Stimulated activated CD4-positive, alpha-beta T cell treated with anti-CD3 and anti-CD28 coated beads, Interleukin-4, amount 100 ng/mL, for 4 hours (primary cell): ENCODE measurements around the gene TTC39A.
"Not testable (repeated sequence)": the region's sequence is repeated elsewhere in the genome, so short reads cannot be mapped to it uniquely, and the experiment has no call there.

Experiments used
- DNase-seq, 2 experiments: peaks; one replicate each; pipeline ENCODE4 v3.0.0-alpha.2; 2020

Gene TTC39A

DNA sequence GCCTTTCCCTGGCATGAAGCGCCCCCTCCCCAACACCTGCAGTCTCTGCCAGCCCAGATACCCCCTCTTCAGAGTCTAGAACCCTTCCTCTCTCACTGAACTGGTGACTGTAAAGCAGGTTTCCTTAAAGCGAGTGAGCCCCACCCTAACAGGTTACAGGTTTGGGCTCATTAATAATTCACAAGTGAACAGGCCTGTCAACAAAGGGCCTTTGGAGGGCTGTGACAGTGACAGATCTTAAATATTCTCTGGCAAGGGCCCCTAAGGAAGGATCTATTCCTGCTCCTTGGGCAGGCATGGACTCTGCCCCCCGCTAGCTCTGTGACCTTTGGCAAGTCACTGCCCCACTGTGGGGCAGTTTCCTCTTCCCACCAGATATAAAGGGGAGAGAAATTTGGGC, 5.6 kb upstream of the TTC39A start:
- DNase-seq = no peak

DNA sequence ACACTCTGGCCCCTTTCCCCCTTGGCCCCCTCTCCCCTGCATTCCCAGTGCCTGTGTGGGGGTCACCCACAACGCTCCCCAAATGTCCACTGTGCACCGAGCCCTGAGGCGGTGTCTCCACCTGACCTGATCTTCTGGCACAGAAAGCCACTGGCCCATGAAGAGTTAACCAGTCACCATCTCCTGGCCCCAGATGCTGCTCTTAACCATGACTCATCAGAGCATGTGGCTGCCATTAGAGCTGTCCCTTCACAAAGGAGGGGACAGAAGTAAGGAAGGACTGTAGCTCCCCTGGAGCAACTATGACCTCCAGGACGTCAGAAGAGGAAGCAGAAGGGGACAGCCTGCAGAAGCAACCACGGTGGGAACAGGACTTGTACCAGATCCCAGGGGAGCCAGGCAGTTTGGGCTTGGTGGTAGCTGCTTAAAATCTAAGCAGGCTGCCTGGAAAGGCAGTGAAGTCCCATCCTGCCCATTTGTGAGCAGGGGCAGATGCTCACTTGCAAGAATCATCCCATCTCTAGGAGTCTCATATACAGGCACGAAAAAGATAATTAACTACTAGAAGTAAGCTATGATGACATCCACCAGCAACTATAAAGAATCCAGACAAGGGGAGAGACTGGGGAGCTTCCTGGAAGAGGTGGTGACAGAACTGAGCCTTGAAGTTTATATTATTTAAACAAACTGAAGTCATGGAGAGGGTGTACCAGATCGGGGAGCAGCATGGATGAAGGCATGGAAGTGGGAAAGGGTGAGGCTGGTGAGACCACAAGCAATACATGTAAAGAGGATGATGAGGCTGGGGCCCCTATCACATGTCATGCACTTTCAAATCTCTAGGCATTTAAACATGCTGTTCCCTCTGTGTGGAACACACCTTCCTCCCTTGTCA, 1.1 kb upstream of the TTC39A start:
- DNase-seq = no peak

DNA sequence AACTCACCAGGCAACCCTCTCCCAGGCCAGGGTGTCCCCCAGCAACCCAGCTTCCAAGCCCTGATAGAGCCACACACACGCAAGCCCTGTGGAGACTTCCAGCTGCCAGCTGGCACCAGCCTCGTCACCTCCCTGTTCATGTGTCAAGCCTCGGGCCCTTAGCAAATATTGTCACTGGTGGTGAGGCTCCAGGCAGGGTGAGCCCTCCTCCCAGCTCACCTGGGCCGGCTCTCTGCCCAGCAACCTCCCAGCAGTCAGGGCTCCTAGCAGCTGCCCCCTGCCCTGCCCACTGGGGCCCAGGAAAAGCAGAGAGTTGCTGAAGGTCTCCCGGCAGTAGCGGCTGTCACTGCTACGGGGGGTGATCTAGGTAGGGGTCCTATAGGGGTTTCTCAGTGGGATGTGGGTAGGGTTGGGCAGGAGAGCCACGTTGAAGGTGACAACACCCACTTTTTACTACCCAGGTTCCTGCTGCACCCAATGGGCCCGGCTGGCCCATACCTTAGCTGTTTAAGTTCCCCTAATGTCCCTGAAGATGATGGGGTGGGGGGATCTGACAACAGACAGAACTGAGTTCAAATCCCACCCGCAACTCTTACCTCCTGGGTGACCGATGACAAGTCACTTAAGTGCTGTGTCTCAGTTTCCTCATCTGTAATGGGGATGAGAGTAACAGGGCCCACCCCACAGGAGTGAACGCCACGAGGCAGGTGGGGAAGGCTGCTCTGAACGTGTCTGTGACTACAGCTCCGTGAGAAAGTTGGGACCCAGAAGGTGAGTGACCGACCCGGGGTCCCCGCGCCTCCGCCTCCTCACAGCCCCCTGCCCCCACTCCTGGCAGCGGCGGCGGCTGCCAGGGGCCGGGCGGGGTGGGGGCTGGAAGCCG, 678 bp downstream of the TTC39A start:
- DNase-seq = no peak

DNA sequence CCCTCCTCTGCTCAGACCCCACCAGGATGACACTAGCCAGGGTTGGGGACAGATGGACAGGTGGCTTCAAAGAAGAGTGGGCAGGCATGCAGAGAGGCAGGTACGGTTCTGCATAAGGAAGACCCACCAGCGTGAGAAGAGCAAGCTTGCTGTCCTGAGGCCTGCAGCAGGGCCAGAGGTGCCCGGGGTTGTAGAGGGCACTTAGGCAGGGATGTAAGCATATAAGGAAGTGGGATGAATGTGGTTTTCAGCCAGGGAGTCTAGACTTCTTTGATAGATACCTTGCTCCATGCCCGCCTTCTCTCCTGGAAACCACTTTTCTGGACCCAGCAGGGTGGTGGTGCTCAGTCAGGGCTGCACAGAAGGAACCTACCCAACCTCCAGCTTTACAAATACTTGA, 1.4 kb downstream of the TTC39A start:
- DNase-seq = no peak

DNA sequence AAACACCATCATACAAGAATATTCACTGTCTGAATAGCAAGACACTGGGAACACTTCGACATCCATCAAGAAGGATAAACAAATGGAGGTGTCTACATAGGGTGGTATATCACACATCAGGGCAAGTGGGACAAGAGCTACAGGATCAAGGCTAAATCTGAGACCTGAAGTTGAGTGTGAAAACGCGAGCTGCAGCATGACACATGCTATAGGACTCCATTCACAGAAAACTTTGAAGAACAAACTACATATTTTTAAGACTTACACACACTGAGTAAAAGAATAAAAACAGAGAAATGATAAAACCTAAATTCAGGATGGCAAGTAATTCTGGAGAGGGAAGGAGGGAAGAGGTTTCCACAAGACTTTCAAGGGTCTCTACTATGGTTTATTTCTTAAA, 2.1 kb downstream of the TTC39A start:
- DNase-seq = no peak

DNA sequence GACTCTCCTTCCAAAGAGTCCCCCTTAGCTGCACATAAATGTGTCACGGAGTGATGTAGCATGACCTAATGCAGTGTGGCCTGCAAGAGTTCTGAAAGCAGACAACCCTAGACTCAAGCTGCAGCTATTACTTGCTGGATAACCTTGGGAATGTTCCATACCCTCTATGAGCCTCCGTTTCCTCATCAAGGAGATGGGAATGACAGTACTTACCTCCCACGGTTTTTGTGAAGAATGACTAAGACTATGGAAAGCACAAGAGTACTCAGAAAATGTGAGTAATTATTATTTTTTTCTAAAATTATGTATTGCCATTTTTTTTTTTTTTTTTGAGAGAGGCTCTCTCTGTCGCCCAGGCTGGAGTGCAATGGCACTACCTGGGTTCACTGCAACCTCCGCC, 3.0 kb downstream of the TTC39A start:
- no peak for DNase-seq

DNA sequence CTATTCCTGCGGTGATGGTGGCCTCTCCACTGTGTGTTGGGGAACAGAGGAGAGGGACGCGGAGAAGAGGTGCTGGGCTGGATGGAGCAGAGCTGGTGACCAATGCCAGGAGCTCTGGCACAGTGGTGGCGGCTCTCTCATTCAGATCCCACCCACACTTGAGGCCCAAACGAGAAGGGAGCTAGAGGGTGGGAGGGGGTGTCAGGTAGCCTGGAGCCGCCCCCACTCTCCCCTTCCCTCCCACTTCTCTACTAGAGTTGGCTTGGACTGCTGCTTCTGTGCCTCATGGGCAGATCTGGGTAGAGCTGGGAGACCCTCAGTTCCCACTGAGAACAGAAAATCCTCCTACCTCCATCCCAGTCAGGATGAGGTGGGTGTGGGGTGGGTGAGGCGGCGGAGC, 3.5 kb downstream of the TTC39A start:
- no peak for DNase-seq

DNA sequence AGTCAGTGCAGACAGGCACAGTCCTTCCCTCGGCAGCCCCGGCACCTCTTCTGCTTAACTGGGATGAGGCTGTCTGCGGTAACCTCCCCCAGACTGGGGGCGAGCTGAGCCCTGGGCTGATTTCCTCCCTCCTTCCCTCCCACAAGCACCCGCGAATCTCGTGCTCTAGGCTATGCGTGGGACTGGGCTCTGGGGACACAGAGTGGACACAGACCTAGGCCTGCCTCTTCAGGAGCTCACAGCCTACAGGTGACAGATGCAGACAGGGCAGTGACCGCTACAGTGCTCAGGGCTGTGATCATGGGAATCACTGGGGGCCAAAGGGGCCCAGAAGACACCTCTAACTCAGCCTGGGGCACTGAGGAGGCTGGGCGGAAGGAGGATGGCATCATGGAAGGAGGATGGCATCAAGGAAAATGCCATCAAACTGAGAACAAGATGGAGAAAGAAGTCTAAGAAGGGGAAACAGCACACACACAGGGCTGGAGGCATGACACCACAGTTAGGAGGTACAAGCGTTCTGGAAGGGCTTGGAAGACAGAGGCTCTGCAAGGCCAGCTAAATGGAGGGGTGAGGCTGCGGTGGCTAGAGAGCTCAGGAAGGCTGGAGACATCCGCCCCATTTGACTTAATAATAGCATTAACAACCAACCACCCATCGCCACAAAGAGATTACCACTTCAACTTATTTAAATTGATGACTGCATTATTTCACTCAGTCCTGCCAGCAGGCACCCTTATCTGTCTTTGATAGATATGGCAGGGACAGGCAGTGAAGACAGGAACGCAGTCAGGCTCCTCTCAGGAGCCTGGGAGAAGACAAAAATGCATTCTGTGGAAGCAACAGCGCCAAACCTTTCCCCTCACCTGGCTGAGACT, 4.2 kb downstream of the TTC39A start:
- no peak for DNase-seq

DNA sequence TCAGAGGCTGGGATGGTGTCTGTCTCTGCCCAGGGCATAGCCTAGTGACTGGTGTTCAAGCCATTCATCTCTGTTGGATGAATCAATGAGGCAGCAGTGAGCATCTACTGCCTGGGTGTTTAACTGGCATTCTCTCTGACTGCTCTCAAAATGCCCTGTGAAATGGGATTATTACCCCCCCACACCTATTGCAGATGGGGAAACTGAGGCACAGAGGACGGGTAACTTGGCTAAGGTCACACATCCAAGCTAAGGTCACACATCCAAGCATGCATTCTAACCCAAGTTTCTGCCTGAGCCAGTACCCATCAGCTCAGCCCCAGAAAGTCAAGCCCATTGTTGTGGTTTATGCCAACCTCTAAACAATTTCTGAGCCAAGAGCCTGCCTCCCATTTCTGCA, 5.0 kb downstream of the TTC39A start:
- DNase-seq = no peak

DNA sequence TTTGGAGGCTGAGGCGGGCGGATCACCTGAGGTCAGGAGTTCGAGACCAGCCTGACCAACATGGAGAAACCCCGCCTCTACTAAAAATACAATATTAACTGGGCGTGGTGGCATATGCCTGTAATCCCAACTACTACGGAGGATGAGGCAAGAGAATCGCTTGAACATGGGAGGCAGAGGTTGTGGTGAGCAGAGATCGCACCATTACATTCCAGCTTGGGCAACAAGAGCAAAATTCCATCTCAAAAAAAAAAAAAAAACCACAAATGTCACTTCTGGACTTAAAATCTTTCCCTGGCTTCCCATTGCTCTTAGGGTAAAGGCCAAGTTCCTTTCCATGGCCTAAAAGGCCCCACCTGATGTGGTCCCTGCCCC, 5.4 kb downstream of the TTC39A start:
- not testable (repeated sequence) for DNase-seq

DNA sequence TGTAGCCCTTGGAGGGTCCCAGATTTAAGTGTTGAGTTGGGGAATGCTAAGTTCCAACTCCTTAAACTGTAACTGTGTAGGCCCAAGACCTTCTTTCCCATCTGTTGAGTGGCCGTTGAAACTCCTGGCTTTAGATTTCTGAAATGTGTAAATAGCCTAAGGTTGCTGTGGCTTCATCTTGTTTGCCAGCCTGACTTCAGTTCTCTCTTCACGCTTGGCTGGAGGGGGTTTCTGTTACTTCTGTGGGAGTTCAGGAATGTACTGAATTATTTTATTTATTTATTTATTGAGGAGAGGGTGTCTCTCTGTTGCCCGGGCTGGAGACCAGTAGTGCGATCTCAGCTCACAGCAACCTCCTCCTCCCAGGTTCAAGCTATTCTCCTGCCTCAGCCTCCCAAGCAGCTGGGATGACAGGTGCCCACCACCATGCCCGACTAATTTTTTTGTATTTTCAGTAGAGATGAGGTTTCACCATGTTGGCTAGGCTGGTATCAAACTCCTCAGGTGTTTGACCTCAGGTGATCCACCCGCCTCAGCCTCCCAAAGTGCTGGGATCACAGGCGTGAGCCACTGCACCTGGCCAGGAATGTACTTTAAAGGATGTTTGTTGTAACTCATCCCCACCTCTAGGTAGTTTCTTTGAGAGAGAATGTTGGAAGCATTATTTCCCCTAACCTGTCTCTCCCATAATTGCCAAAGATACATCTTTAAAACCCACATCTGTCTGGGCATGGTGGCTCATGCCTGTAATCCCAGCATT, 5.9 kb downstream of the TTC39A start:
- DNase-seq = no peak

DNA sequence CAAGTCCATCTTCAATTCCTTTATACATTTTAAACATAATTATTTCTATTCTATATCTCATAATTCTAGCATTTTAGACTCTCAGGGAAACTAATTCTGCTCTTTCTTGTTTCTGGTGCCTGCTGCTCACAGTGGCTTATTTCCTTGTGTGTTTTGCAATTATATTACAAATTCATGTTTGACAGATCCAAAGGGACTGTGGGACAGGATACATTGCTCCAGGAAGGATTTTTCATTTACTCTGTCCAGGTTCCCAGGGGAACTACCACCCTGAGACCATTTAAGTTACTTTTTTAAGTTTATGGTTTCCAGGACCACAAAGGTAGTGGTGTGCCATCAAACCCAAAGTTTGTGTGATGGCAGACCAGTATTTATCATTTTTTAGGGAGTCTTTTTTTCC, 6.6 kb downstream of the TTC39A start:
- no peak for DNase-seq

DNA sequence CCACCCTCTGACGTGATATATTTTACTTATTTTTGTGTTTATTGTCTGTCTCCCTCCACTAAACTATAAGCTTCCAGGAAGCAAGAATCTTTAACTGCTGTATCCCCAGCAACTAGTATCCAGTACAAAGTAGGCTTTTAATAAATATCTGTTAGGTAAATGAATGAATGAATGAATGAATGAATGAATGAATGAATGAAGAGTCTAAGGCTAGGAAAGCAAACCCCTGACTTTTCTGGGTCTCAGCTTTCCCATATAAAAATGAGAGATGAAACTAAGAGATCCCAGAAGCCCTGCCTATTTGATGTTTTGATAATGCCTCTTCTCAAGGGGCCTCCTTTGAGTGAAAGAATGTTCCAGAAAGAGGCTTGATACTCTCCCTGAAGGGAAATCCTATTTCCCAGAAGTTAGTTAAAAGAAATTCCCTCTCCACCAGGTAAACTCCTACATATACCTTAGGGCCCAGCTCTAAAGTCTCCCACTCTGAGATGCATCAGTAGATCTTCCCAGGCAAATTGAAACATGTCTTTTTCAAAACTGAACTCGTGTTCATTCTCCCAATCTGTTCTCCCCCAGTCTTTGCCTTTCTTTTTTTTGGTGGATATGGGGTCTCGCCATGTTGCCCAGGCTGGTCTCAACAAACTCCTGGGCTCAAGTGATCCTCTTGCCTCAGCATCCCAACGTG, 7.8 kb downstream of the TTC39A start:
- DNase-seq = no peak

DNA sequence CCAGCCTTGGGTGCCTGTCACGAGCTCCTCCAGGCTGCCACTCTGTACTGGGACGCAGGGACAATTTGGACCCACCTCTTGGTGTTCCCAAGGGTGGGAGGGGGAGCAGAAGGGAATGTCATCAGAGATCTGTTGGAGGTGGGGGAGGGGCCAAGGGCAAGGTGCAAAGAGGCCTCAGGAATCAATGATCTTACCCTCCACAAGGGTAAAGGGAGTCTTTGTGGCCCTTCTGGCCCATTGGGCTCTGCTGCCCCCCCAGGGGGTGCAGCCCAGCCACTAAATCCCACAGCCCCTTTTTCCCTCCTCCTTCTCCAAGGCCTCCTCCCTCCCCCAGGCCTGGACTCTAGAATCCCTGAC, 8.5 kb downstream of the TTC39A start:
- DNase-seq = no peak

DNA sequence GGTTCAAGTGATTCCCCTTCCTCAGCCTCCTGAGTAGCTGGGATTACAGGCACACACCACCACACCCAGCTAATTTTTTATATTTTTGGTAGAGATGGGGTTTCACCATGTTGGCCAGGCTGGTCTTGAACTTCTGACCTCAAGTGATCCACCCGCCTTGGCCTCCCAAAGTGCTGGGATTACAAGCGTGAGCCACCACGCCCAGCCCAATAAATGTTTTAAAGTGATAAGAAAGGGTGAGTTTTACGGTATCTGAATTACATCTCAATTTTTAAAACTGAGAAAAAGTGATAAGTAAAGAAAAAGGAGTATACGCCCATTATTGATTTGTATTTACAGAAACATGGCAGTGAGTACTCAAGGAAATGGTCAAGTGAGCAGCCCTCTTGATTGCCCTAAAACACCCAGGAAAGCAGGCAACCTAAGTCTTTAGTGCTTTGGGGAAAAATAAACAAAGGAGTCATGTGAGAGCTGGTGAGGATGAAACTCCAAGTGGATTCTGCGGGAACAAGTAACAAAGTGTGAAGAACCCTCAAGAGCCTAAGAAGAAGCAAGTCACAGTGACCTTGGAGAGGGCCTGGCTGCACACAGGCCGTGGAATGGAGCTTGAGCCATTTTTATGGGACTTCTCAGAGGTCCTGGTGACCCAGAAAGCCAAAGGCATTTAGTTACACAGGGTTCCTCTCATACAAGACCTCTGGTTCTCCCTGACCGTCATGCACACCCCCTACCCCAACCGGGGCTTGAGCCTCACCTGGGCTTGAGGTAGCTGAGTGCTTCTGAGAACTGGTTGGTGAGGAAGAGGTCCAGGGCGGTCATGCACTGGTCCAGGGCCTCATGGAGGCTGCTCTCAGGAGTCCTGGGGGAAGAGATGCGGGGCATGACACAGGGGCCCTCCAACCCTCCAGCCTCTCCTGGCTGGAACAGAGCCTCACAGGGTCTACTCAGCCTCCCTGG, 9.1 kb downstream of the TTC39A start:
- no peak for DNase-seq

DNA sequence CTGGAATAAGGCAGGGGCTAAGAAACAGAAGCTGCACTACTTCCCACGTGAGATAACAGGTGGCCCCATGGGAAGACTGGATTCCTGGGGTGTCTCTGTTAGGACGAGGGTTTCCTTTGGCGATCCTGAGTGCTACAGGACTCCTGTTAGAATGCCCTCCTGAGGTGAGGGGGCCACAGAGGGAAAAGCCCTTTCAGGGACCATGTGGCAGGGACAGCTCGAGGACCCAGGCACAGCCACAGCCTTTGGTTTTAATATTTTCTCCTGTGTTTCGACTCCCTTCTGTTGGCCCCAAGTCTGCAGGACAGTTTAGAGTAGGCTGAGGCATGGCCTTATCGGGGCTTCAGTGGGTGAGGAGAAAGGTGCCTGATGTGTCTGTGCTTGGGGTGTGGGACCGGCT, 12.6 kb downstream of the TTC39A start:
- no peak for DNase-seq

DNA sequence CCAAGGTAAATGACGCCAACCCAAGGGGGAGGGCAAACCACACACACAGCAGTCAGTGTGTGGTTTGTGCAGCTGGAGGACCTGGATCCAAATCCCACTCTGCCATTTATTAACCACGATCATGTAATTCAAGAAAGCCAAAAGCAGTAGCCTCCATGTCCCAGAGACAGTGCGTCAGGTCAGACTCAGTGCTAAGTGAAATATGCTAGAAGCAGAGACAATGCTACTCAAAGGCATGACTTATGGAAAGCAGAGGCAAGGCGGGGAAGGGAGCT, 13.6 kb downstream of the TTC39A start:
- DNase-seq = no peak

DNA sequence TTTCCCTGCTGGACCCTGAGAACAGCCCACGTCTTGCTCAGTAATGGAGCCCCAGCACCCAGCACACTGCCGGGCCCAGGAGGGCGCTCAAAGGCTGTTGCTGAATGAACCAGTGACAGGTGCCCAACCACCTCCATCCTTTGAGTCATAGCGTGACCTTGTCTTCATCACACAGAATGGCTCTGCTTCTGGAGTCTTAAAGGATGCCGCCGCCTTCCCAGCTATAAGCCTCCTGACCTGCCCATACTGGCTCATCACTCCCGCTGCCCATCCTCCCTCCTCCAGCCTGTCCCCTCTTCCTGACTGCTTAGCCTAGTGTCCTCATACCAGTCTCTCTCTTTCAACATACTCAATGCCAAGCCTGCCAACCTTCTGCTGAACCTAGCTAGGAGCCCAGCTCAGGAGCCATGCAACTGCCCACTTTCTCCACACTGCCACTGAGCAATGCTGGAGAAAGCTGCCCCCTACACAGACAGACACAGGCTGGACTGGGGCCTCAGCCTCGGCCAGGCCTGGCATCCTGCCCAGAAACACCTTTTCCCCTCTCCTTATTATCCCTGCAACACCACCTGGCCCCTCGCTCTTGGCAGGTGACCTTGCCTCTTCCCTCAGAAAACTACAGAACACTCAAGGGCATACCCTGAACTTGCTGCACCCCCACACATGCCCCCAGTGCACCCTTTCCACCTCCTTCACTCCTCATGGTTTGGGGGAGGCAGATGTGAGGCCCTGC, 14.1 kb downstream of the TTC39A start:
- no peak for DNase-seq

DNA sequence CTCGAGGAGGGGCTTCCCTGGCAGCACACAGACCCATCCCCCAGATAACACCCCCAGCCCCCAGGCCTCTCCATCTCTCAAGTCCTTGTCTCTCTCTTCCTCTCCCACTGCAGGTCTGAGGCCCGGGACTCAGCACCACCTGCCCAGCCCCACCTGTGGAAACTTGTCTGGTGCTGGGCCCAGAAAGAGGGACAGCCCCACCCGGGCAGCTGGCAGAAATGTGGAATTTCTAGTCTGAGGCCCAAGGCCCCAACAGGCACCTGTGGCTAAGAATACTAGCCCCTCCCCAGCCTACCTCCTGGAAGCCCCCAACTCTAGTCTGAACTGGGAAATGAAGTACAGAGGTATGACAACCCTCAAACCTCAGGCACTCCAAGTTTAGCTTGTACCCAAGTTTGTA, 15.4 kb downstream of the TTC39A start:
- DNase-seq = no peak
